HepG2 (cell line): ENCODE results near the gene GALNT17. TPM values are rescaled to one million over a fixed set of nuclear protein-coding genes. Genes with fewer than 3 reads are reported as not detected.

Source experiments
- ATAC-seq: fragments of 200-7000 bp; cut with Tn5 transposase; 3 replicates; pipeline ENCODE4 v1.9.1; 2020; ENCODE audit warnings: mild to moderate bottlenecking, moderate library complexity
- BruUV-seq: library from RNA; stranded (reverse); fragments of 400-500 nt; replicated peaks from 2 replicates; lab custom pipeline; 2021; lab: Mats Ljungman, UMichigan
- CTCF ChIA-PET: fragments of 300-600 bp; formaldehyde crosslinking; extraction: SDS; loops from one replicate; lab custom pipeline; 2021; ENCODE audit warnings: low total read pairs, inconsistent platforms, low intra/inter-chr PET ratio; lab: Yijun Ruan, JAX
- POLR2A ChIA-PET: fragments of 350-600 bp; sonication (Branson Sonifier 250); formaldehyde crosslinking; loops from one replicate; lab custom pipeline; 2020; ENCODE audit warnings: antibody characterized with exemption, inconsistent platforms; lab: Yijun Ruan, JAX
- DNase-seq: peaks from one replicate; pipeline ENCODE4 v3.0.0-alpha.2; 2015; ENCODE audit warnings: low spot score
- FAIRE-seq: peaks from 3 replicates; lab custom pipeline; 2011; peaks lifted over from hg19 to GRCh38; lab: Jason Lieb, UNC
- H2AFZ ChIP-seq: one replicate; pipeline ENCODE4 v1.6.1; 2011; ENCODE audit warnings: low read length, inconsistent platforms
- H3K27ac ChIP-seq: fragments of 300-600 bp; 3 replicates; pipeline ENCODE4 v1.8.0; 2011; ENCODE audit warnings: mixed run types, mild to moderate bottlenecking, mixed read lengths, low read length, inconsistent platforms; ENCODE audit not compliant: insufficient read depth; ENCODE audit errors: extremely low read length
- H3K27me3 ChIP-seq, 2 experiments: fragments of 200-600 bp in 1 of 2; 2 replicates in 1 of 2; 3 replicates in 1 of 2; pipeline versions ENCODE4 v1.6.0 to v1.8.0; 2011; ENCODE audit warnings: low read length in 2 of 2, mild to moderate bottlenecking in 2 of 2, moderate library complexity in 2 of 2, inconsistent platforms in 1 of 2; ENCODE audit not compliant: insufficient read depth in 2 of 2, control insufficient read depth in 1 of 2
- H3K36me3 ChIP-seq, 2 experiments: fragments of 200-600 bp in 1 of 2; replicated peaks in 1 of 2; 2 replicates in 1 of 2; 3 replicates in 1 of 2; pipeline versions ENCODE4 v1.5.1 to v1.8.0; 2011; ENCODE audit warnings: low read length in 2 of 2, inconsistent platforms in 1 of 2; ENCODE audit not compliant: insufficient read depth in 2 of 2, control insufficient read depth in 1 of 2
- H3K4me1 ChIP-seq: 2 replicates; pipeline ENCODE4 v1.5.1; 2012; ENCODE audit warnings: low read length, inconsistent platforms; ENCODE audit not compliant: insufficient read depth
- H3K4me2 ChIP-seq: 2 replicates; pipeline ENCODE4 v1.6.0; 2011; ENCODE audit warnings: low read depth, low read length, inconsistent platforms
- H3K4me3 ChIP-seq, 3 experiments: fragments of 200-600 bp in 1 of 3; sonication (generic), shearing (Covaris generic) in 1 of 3; replicated peaks in 1 of 3; 2 replicates each; pipeline ENCODE4 v1.5.1; 2011 to 2016; ENCODE audit warnings: low read length in 3 of 3, inconsistent platforms in 2 of 3, low read depth in 2 of 3, mild to moderate bottlenecking in 2 of 3, control low read depth in 1 of 3, mixed read lengths in 1 of 3; ENCODE audit not compliant: insufficient read depth in 1 of 3
- H3K79me2 ChIP-seq: one replicate; pipeline ENCODE4 v1.6.1; 2011; ENCODE audit warnings: low read length, inconsistent platforms; ENCODE audit not compliant: insufficient read depth
- H3K9ac ChIP-seq: 2 replicates; pipeline ENCODE4 v1.6.0; 2011; ENCODE audit warnings: mild to moderate bottlenecking, low read depth, low read length, inconsistent platforms; ENCODE audit not compliant: insufficient read depth
- H3K9me3 ChIP-seq: 2 replicates; pipeline ENCODE4 v1.5.1; 2012; ENCODE audit warnings: mild to moderate bottlenecking, low read length
- H4K20me1 ChIP-seq: 2 replicates; pipeline ENCODE4 v1.6.0; 2011; ENCODE audit warnings: inconsistent platforms, mild to moderate bottlenecking, low read length, moderate library complexity; ENCODE audit not compliant: insufficient read depth
- ATAD3A ChIP-seq: sonication (generic); formaldehyde crosslinking; IDR thresholded peaks from 2 replicates; pipeline ENCODE4 v1.4.0; 2020; ENCODE audit warnings: missing genetic modification reagents
- CBX1 ChIP-seq: IDR thresholded peaks from one replicate; pipeline ENCODE4 v1.6.1; 2016; ENCODE audit warnings: antibody characterized with exemption, low read depth
- ELK4 ChIP-seq: sonication (generic); formaldehyde crosslinking; IDR thresholded peaks from 2 replicates; pipeline ENCODE4 v1.9.0; 2021; ENCODE audit warnings: missing genetic modification reagents, borderline replicate concordance
- FOXA3 ChIP-seq: IDR thresholded peaks from 2 replicates; pipeline ENCODE4 v1.6.1; 2016; ENCODE audit warnings: missing genetic modification reagents, missing compliant biosample characterization
- FOXK1 ChIP-seq: sonication (generic); formaldehyde crosslinking; IDR thresholded peaks from 2 replicates; pipeline ENCODE4 v1.4.0; 2020; ENCODE audit warnings: low read depth, missing genetic modification reagents, borderline replicate concordance
- HNF4A ChIP-seq: sonication (generic); formaldehyde crosslinking; IDR thresholded peaks from 2 replicates; pipeline ENCODE4 v1.4.0; 2020; ENCODE audit warnings: missing genetic modification reagents
- HNRNPL ChIP-seq: fragments of 200-400 bp; formaldehyde crosslinking; IDR thresholded peaks from 2 replicates; pipeline ENCODE4 v1.6.1; 2017; ENCODE audit warnings: mild to moderate bottlenecking, low read depth, low read length
- LCORL ChIP-seq, 2 experiments: fragments of 450-650 bp in 1 of 2; sonication (generic) in 1 of 2; formaldehyde crosslinking in 1 of 2; IDR thresholded peaks; 2 replicates each; pipeline versions ENCODE4 v1.5.0 to v1.6.1; 2017 to 2020; ENCODE audit warnings: antibody characterized with exemption in 1 of 2, missing genetic modification reagents in 1 of 2
- MED13 ChIP-seq: sonication (generic); formaldehyde crosslinking; IDR thresholded peaks from 2 replicates; pipeline ENCODE4 v1.5.0; 2020; ENCODE audit warnings: missing genetic modification reagents
- MTF2 ChIP-seq: sonication (generic); formaldehyde crosslinking; IDR thresholded peaks from 2 replicates; pipeline ENCODE4 v1.5.0; 2020; ENCODE audit warnings: missing genetic modification reagents, borderline replicate concordance
- RARA ChIP-seq: IDR thresholded peaks from 2 replicates; pipeline ENCODE4 v1.6.1; 2016; ENCODE audit warnings: missing genetic modification reagents, missing compliant biosample characterization
- RBM22 ChIP-seq: fragments of 200-400 bp; formaldehyde crosslinking; optimal IDR thresholded peaks from 2 replicates; pipeline ENCODE3; 2017; ENCODE audit warnings: mild to moderate bottlenecking, low read length, moderate library complexity
- SUZ12 ChIP-seq: fragments of 150-350 bp; IDR thresholded peaks from 2 replicates; pipeline ENCODE4 v1.6.1; 2014; ENCODE audit warnings: low read depth, low read length
- TEAD3 ChIP-seq: optimal IDR thresholded peaks from 2 replicates; pipeline ENCODE3; 2016; ENCODE audit warnings: borderline replicate concordance
- U2AF1 ChIP-seq: fragments of 200-400 bp; formaldehyde crosslinking; optimal IDR thresholded peaks from 2 replicates; pipeline ENCODE3; 2017; ENCODE audit warnings: mild to moderate bottlenecking, low read depth, low read length
- YEATS2 ChIP-seq: sonication (generic); formaldehyde crosslinking; IDR thresholded peaks from 2 replicates; pipeline ENCODE4 v1.4.0; 2020; ENCODE audit warnings: missing genetic modification reagents, borderline replicate concordance
- ZNF230 ChIP-seq: sonication (generic); formaldehyde crosslinking; IDR thresholded peaks from 2 replicates; pipeline ENCODE4 v1.4.0; 2020; ENCODE audit warnings: mild to moderate bottlenecking, missing genetic modification reagents
- ZNF556 ChIP-seq: sonication (generic); formaldehyde crosslinking; IDR thresholded peaks from 2 replicates; pipeline ENCODE4 v1.4.0; 2020; ENCODE audit warnings: mild to moderate bottlenecking, missing genetic modification reagents, borderline replicate concordance
- ZNF558 ChIP-seq: sonication (generic); formaldehyde crosslinking; IDR thresholded peaks from 2 replicates; pipeline ENCODE4 v1.9.0; 2022; ENCODE audit warnings: mild to moderate bottlenecking, missing genetic modification reagents, borderline replicate concordance
- WGBS: methylation state at CpG from one replicate; pipeline ENCODE4 v1.1.6; 2017; ENCODE audit warnings: low lambda C conversion rate; 5-methylcytosine and 5-hydroxymethylcytosine counted together
- in situ Hi-C: cut with HindIII; loops from 2 replicates; pipeline ENCODE4 v1.10.0; 2017; ENCODE audit warnings: low pct_unique_long_range_greater_than_20kb; ENCODE audit not compliant: extremely low pct_ligation_motif_present
- intact Hi-C: fragments of 100-400 bp; cut with micrococcal nuclease; formaldehyde crosslinking; loops from one replicate; pipeline ENCODE4 v1.10.0; 2022; ENCODE audit not compliant: unreplicated experiment
- polyA plus RNA-seq, 8 experiments: library from polyadenylated mRNA; depleted of rRNA in 3 of 8; stranded (reverse) in 7 of 8; unstranded in 1 of 8; fragments of >200 nt; fragmentation: Illumina TruSeq in 4 of 8; extraction: Trizol in 4 of 8; gene quantifications; 2 replicates each; pipeline versions ENCODE4 v1.2.1 to v1.2.3, GENCODE V29; 2011 to 2016; ENCODE audit warnings: low read depth in 4 of 8, missing spikeins in 1 of 8, mixed read lengths in 1 of 8; ENCODE audit not compliant: insufficient read depth in 1 of 8
- total RNA-seq, 5 experiments: library from RNA; depleted of rRNA; stranded (reverse); fragments of >200 nt; fragmentation: Illumina TruSeq; extraction: Trizol; gene quantifications; 2 replicates each; pipeline ENCODE4 v1.2.3, GENCODE V29; 2016; ENCODE audit warnings: low read depth in 1 of 5
- TF ChIP-seq, protein P1 (sequence below): IDR thresholded peaks from 2 replicates; pipeline ENCODE4 v1.4.0; 2020; ENCODE audit warnings: mild to moderate bottlenecking, missing genetic modification reagents
- TF ChIP-seq, protein P2 (sequence below): conservative IDR thresholded peaks from 2 replicates; pipeline ENCODE4 v1.6.1; 2018; ENCODE audit warnings: missing genetic modification reagents

The GALNT17 gene
- total and polyA plus RNA-seq, 2 of the 13 experiments (the other 11 are each of a cell fraction or from before 2014, with no cell fraction given), result not detected

DNA sequence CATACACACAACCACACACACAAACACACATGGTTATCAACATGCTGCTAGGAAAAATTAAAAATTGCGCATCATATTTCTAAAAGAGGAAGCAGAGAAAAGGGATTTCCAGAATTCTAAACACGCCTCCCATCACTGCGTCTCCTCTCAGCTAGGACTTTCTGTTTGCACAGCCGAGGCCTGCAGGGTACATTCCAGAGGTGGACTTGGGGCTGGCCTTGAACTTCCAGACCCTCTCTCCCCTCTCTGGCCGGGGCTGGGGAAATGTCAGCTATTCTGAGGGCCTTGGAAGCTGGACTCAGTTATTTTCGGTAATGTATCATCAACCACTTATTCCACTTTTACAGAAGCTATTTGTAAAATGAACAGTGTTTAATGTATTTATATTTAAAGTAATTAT lies 168.7 kb downstream of the GALNT17 start:
- Histone ChIP-seq H3K79me2 (no peaks in the 10 kb centered on the region), H3K27ac (no peak overlapping the region), H3K4me1 (peaks cover 10% of the 10 kb centered on the region), H3K4me2 (no peak overlapping the region), H2AFZ (no peak overlapping the region), H4K20me1 (no peaks in the 10 kb centered on the region), H3K9me3 (no peaks in the 10 kb centered on the region), H3K27me3 (peaks cover 0 to 1% of the 10 kb centered on the region in 2 experiments; a peak in 1 of 5 replicates), H3K4me3 (no peak overlapping the region), H3K36me3 (no peaks in the 10 kb centered on the region), H3K9ac (no peak overlapping the region)
- FAIRE-seq (peak; percentile 51), DNase-seq (peak; percentile 26), ATAC-seq (peak; percentile 92)
- 8% methylated on average over 6 of the region's 6 CpGs for WGBS
- no TSS peak for BruUV-seq
- CTCF ChIA-PET, result no interaction called here
- POLR2A ChIA-PET, result no interaction called here
- intact Hi-C loops, result no loop called here
- in situ Hi-C loops, result no loop called here
- peak; percentile 77 for TF ChIP-seq TEAD3 (CRISPR knock-in tag)
- TF ChIP-seq RBM22, result no peak
- no peak for TF ChIP-seq ZNF556 (CRISPR knock-in tag)
- no peak for TF ChIP-seq U2AF1
- TF ChIP-seq HNF4A (CRISPR knock-in tag), result peak; percentile 65
- no peak for TF ChIP-seq ELK4
- no peak for TF ChIP-seq CBX1
- TF ChIP-seq MED13 (CRISPR knock-in tag), result no peak
- TF ChIP-seq ZNF558, result no peak
- TF ChIP-seq RARA (CRISPR knock-in tag), result 0 out of 2 replicates have a peak, but pooled peaks have one; percentile 35
- TF ChIP-seq ATAD3A (CRISPR knock-in tag), result no peak
- TF ChIP-seq, protein P1, sequence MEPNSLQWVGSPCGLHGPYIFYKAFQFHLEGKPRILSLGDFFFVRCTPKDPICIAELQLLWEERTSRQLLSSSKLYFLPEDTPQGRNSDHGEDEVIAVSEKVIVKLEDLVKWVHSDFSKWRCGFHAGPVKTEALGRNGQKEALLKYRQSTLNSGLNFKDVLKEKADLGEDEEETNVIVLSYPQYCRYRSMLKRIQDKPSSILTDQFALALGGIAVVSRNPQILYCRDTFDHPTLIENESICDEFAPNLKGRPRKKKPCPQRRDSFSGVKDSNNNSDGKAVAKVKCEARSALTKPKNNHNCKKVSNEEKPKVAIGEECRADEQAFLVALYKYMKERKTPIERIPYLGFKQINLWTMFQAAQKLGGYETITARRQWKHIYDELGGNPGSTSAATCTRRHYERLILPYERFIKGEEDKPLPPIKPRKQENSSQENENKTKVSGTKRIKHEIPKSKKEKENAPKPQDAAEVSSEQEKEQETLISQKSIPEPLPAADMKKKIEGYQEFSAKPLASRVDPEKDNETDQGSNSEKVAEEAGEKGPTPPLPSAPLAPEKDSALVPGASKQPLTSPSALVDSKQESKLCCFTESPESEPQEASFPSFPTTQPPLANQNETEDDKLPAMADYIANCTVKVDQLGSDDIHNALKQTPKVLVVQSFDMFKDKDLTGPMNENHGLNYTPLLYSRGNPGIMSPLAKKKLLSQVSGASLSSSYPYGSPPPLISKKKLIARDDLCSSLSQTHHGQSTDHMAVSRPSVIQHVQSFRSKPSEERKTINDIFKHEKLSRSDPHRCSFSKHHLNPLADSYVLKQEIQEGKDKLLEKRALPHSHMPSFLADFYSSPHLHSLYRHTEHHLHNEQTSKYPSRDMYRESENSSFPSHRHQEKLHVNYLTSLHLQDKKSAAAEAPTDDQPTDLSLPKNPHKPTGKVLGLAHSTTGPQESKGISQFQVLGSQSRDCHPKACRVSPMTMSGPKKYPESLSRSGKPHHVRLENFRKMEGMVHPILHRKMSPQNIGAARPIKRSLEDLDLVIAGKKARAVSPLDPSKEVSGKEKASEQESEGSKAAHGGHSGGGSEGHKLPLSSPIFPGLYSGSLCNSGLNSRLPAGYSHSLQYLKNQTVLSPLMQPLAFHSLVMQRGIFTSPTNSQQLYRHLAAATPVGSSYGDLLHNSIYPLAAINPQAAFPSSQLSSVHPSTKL, result peak; percentile 38; the same call in 1 of the 2 replicates
- TF ChIP-seq LCORL (IDR thresholded peaks at IDR 0.05), result no peak
- TF ChIP-seq LCORL (CRISPR knock-in tag; IDR thresholded peaks at IDR 0.05), result 0 out of 2 replicates have a peak, but pooled peaks have one; percentile 37
- TF ChIP-seq MTF2 (CRISPR knock-in tag), result no peak
- TF ChIP-seq FOXA3 (CRISPR knock-in tag), result no peak
- TF ChIP-seq YEATS2 (CRISPR knock-in tag), result no peak
- TF ChIP-seq, protein P2, sequence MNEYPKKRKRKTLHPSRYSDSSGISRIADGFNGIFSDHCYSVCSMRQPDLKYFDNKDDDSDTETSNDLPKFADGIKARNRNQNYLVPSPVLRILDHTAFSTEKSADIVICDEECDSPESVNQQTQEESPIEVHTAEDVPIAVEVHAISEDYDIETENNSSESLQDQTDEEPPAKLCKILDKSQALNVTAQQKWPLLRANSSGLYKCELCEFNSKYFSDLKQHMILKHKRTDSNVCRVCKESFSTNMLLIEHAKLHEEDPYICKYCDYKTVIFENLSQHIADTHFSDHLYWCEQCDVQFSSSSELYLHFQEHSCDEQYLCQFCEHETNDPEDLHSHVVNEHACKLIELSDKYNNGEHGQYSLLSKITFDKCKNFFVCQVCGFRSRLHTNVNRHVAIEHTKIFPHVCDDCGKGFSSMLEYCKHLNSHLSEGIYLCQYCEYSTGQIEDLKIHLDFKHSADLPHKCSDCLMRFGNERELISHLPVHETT (CRISPR knock-in tag), result no peak
- no peak for TF ChIP-seq ZNF230
- TF ChIP-seq HNRNPL, result no peak
- no peak for TF ChIP-seq SUZ12
- TF ChIP-seq FOXK1, result no peak
